Dendritic cell treated with granulocyte-macrophage colony-stimulating factor and Interleukin-4, amounts not matched to agents 40 ng/mL and 50 ng/mL, for 4 days (primary cell): ENCODE data around the gene PRKCZ.

ENCODE experiments used
- H3K27ac Mint-ChIP-seq: one replicate; pipeline ENCODE4 v1.8.0; 2022; ENCODE audit warnings: mild to moderate bottlenecking, mixed read lengths
- H3K27me3 Mint-ChIP-seq: one replicate; pipeline ENCODE4 v1.8.0; 2022; ENCODE audit warnings: mild to moderate bottlenecking, mixed read lengths
- H3K36me3 Mint-ChIP-seq: one replicate; pipeline ENCODE4 v1.8.0; 2022; ENCODE audit warnings: low read depth, mixed read lengths
- H3K4me1 Mint-ChIP-seq: one replicate; pipeline ENCODE4 v1.8.0; 2022; ENCODE audit warnings: low read depth, mixed read lengths
- H3K4me3 Mint-ChIP-seq: one replicate; pipeline ENCODE4 v1.8.0; 2022; ENCODE audit warnings: mild to moderate bottlenecking, moderate library complexity, mixed read lengths
- H3K9me3 Mint-ChIP-seq: one replicate; pipeline ENCODE4 v1.8.0; 2022; ENCODE audit warnings: mixed read lengths
- intact Hi-C: fragments of 100-400 bp; cut with micrococcal nuclease; formaldehyde crosslinking; loops from one replicate; pipeline ENCODE4 v1.15.0; 2022

PRKCZ gene

DNA sequence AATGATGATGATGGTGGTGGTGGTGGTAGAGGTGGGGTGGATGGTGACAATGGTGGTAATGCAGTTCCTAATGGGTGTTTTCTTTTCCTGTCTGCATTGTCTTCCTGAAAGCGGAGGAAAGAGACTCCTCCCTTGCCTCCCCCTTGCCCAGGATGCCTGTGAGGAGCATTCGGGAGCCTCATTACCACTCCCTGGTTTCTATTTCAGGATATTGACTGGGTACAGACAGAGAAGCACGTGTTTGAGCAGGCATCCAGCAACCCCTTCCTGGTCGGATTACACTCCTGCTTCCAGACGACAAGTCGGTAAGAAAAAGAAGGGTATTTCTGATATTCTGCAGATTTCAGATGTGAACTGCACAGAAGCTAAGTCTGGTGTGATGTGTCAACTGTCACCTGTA is 105.6 kb downstream of the PRKCZ start:
- no peak overlapping the region for H3K27ac Mint-ChIP-seq
- intact Hi-C loops = no loop called here
- H3K4me1 Mint-ChIP-seq = peaks cover 14% of the 10 kb centered on the region
- peaks cover 10% of the 10 kb centered on the region for H3K9me3 Mint-ChIP-seq
- H3K27me3 Mint-ChIP-seq = no peaks in the 10 kb centered on the region
- H3K36me3 Mint-ChIP-seq = no peaks in the 10 kb centered on the region
- H3K4me3 Mint-ChIP-seq = no peak overlapping the region

- no peak overlapping the region for H3K27ac Mint-ChIP-seq
- no peaks in the 10 kb centered on the region for H3K36me3 Mint-ChIP-seq
- H3K9me3 Mint-ChIP-seq = peaks cover 10% of the 10 kb centered on the region
- peaks cover 6% of the 10 kb centered on the region for H3K4me1 Mint-ChIP-seq
- intact Hi-C loops = no loop called here
- no peaks in the 10 kb centered on the region for H3K27me3 Mint-ChIP-seq
- no peak overlapping the region for H3K4me3 Mint-ChIP-seq
Observed at GRCh38 chr1:2156866-2157265, 106.7 kb downstream of the PRKCZ start.

DNA sequence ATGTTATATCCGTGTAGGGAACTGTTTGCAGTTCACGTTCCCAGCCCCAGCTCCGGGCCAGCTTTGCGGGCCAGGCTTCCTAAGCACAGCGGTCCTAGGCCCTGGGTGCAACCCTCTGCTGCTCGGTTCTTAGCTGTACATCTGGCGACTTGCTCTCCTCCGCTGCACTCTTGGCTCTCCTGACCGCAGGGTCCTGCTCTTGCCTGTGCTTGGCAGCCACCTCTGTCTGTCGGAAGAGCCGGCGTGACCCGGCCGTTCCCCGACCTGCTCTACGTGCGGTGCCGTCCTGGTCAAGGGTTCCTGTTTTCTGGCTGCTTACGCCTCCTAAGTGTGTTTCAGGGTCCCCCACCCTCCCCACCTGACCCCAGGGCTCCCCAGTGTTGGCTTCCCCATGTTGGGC is 107.6 kb downstream of the PRKCZ start:
- intact Hi-C loops = no loop called here
- no peak overlapping the region for H3K27ac Mint-ChIP-seq
- H3K4me3 Mint-ChIP-seq = no peak overlapping the region
- H3K27me3 Mint-ChIP-seq = no peaks in the 10 kb centered on the region
- no peaks in the 10 kb centered on the region for H3K36me3 Mint-ChIP-seq
- peaks cover 5% of the 10 kb centered on the region for H3K4me1 Mint-ChIP-seq
- peaks cover 10% of the 10 kb centered on the region for H3K9me3 Mint-ChIP-seq

GRCh38 chr1:2158272-2158671 is 108.1 kb downstream of the PRKCZ start:
- Mint-ChIP-seq H3K4me3 (no peak overlapping the region), H3K27me3 (no peaks in the 10 kb centered on the region), H3K27ac (no peak overlapping the region), H3K36me3 (no peaks in the 10 kb centered on the region), H3K9me3 (peaks cover 10% of the 10 kb centered on the region), H3K4me1 (peaks cover 9% of the 10 kb centered on the region)
- intact Hi-C loops = no loop called here

GRCh38 chr1:2159124-2159523 is 108.9 kb downstream of the PRKCZ start:
- Mint-ChIP-seq H3K4me1 (peaks cover 9% of the 10 kb centered on the region), H3K36me3 (no peaks in the 10 kb centered on the region), H3K27ac (no peak overlapping the region), H3K4me3 (no peak overlapping the region), H3K27me3 (no peaks in the 10 kb centered on the region), H3K9me3 (peaks cover 10% of the 10 kb centered on the region)
- intact Hi-C loops = no loop called here

DNA sequence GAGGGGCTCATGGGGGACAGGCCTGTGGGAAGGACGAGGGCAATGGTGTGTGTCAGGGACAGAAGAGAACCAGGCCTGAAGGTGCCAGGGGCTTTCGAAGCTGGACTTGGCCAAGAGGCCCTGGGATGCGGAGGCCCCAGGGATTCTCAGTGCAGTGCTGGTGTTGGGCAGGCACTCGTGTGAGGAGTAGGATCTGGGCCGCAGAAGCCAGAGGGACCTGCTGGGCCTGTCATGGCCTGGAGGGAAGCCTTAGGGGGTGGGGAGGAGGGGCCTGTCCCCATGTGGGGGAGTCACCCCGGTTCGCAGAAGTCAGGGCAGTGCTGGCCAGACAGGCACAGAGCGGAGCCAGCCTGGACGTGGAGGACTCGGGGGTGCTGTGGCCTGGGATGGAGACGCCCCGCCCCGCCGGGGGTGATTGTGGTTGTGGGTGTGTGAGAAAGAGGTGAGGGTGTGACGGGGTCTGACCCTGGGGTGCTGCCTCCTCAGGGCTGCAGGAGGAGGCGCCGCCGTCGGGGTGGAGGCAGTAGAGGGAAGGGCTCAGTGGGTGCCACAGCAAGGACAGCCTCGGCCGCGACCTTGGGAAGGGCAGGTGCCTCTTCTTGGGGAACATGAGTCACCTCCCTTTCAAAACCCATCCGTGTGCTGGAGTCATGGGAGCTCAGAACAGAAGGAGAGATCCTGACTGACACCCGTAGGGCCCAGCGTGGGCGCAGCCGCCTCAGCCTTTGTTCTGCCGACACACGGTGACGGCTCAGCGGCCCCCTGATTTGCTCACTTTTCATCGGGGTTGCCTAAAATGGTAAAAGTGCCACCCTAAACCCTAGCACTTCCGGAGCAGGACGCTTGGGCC is 110.5 kb downstream of the PRKCZ start:
- no peak overlapping the region for H3K27ac Mint-ChIP-seq
- H3K4me3 Mint-ChIP-seq = no peak overlapping the region
- no peaks in the 10 kb centered on the region for H3K27me3 Mint-ChIP-seq
- H3K4me1 Mint-ChIP-seq = peaks cover 9% of the 10 kb centered on the region
- no peaks in the 10 kb centered on the region for H3K36me3 Mint-ChIP-seq
- intact Hi-C loops = no loop called here
- H3K9me3 Mint-ChIP-seq = no peaks in the 10 kb centered on the region

GRCh38 chr1:2163205-2163604 is 113.0 kb downstream of the PRKCZ start:
- intact Hi-C loops = no loop called here
- Mint-ChIP-seq H3K27ac (no peak overlapping the region), H3K9me3 (no peaks in the 10 kb centered on the region), H3K27me3 (no peaks in the 10 kb centered on the region), H3K4me3 (no peak overlapping the region), H3K4me1 (peaks cover 9% of the 10 kb centered on the region), H3K36me3 (no peaks in the 10 kb centered on the region)

DNA sequence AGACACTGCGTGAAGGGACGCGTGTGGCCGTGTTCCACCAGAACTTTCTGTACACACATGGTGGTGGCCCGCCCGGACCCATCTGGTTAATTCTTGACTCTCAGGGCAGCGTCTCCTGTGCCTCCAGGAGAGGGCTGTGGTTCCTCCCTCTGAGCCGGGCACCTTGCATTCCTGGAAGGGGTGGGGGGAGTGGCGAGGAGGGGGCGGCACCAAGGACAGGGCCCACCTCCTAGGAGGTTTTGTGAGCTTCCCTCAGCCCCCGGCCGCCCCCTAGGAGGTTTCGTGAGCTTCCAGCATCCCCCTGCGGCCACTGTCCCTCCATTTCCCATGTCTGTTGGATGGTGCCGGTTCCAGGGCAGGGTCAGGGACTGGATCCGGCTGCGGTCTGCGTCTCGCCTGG is 115.4 kb downstream of the PRKCZ start:
- Mint-ChIP-seq H3K27ac (no peak overlapping the region), H3K9me3 (no peaks in the 10 kb centered on the region), H3K4me1 (peaks cover 9% of the 10 kb centered on the region), H3K36me3 (no peaks in the 10 kb centered on the region), H3K4me3 (no peak overlapping the region), H3K27me3 (no peaks in the 10 kb centered on the region)
- intact Hi-C loops = no loop called here

DNA sequence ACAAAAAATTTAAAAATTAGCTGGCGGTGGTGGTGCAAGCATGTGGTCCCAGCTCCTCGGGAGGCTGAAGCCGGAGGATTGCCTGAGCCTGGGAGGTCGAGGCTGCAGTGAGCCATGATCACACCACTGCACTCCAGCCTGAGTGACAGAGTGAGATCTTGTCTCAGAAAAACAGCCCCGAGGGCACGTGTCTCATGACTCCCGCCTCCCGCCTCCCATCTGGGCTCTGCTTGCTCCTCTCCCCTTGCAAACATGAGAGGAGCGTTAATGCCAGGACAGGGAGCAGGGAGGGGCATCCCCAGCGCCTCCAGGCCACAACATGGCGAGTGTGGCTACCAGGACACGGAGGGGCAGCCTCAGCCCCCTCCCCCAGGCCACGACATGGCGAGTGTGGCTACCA is 116.0 kb downstream of the PRKCZ start:
- Mint-ChIP-seq H3K36me3 (no peaks in the 10 kb centered on the region), H3K27ac (no peak overlapping the region), H3K27me3 (no peaks in the 10 kb centered on the region), H3K9me3 (no peaks in the 10 kb centered on the region), H3K4me1 (peaks cover 9% of the 10 kb centered on the region), H3K4me3 (no peak overlapping the region)
- intact Hi-C loops = no loop called here

- intact Hi-C loops = no loop called here
- H3K9me3 Mint-ChIP-seq = no peaks in the 10 kb centered on the region
- no peaks in the 10 kb centered on the region for H3K36me3 Mint-ChIP-seq
- no peaks in the 10 kb centered on the region for H3K27me3 Mint-ChIP-seq
- peaks cover 9% of the 10 kb centered on the region for H3K4me1 Mint-ChIP-seq
- no peak overlapping the region for H3K27ac Mint-ChIP-seq
- H3K4me3 Mint-ChIP-seq = no peak overlapping the region
Observed at GRCh38 chr1:2166695-2167094, 116.5 kb downstream of the PRKCZ start.

- H3K27me3 Mint-ChIP-seq = no peaks in the 10 kb centered on the region
- no peak overlapping the region for H3K27ac Mint-ChIP-seq
- peaks cover 2% of the 10 kb centered on the region for H3K4me1 Mint-ChIP-seq
- intact Hi-C loops = no loop called here
- no peak overlapping the region for H3K4me3 Mint-ChIP-seq
- no peaks in the 10 kb centered on the region for H3K9me3 Mint-ChIP-seq
- no peaks in the 10 kb centered on the region for H3K36me3 Mint-ChIP-seq
Observed at GRCh38 chr1:2168090-2168489, 117.9 kb downstream of the PRKCZ start.

GRCh38 chr1:2168535-2168934 is 118.3 kb downstream of the PRKCZ start:
- no peak overlapping the region for H3K4me3 Mint-ChIP-seq
- H3K27ac Mint-ChIP-seq = no peak overlapping the region
- no peaks in the 10 kb centered on the region for H3K4me1 Mint-ChIP-seq
- intact Hi-C loops = no loop called here
- no peaks in the 10 kb centered on the region for H3K9me3 Mint-ChIP-seq
- no peaks in the 10 kb centered on the region for H3K27me3 Mint-ChIP-seq
- H3K36me3 Mint-ChIP-seq = no peaks in the 10 kb centered on the region

DNA sequence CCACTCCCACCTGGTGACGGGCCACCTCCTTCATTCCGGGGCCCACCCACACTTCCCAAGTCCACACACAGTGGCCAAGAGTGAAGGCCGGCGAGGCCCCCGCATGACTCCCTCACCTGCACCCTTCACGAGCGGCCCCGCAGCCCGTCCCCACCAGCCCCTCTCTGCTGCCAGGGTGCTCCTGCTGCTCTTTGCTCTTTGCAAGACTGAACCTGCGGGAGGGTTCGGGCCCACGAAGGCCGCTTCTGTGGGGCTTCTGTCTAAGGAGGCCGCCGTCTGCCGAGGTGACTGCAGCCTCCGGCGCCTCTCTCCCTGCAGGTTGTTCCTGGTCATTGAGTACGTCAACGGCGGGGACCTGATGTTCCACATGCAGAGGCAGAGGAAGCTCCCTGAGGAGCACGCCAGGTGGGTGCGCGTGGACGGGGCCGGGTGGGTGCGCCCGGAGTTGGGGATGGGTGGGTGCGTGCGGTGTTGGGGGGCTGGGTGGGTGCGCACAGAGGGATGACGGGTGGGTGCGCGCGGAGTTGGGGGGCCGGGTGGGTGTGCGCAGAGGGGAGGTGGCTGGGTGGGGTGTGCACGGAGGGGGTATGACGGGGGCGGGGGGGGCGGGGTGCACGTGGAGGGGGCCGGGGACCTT is 119.1 kb downstream of the PRKCZ start:
- no peak overlapping the region for H3K27ac Mint-ChIP-seq
- intact Hi-C loops = no loop called here

GRCh38 chr1:2170211-2170610 is 120.0 kb downstream of the PRKCZ start:
- Mint-ChIP-seq H3K4me3 (no peak overlapping the region), H3K27me3 (peaks cover 8% of the 10 kb centered on the region), H3K4me1 (peaks cover 8% of the 10 kb centered on the region), H3K9me3 (no peaks in the 10 kb centered on the region), H3K36me3 (no peaks in the 10 kb centered on the region), H3K27ac (no peak overlapping the region)
- intact Hi-C loops = loop anchor here (10.0 kb wide), 1 partner anchor 75 kb away; no protein-coding TSS in a partner anchor

More for the DNA sequence above, 119.1 kb downstream of the PRKCZ start:
- peaks cover 5% of the 10 kb centered on the region for H3K4me1 Mint-ChIP-seq
- no peaks in the 10 kb centered on the region for H3K36me3 Mint-ChIP-seq
- no peak overlapping the region for H3K4me3 Mint-ChIP-seq
- no peaks in the 10 kb centered on the region for H3K9me3 Mint-ChIP-seq
- peaks cover 5% of the 10 kb centered on the region for H3K27me3 Mint-ChIP-seq
